Natural killer cell (primary cell): ENCODE measurements around the gene CAMTA1. TPM values are rescaled to one million over a fixed set of nuclear protein-coding genes. Genes with fewer than 3 reads are reported as not detected.
A peak's percentile ranks its signal among the peaks of the same experiment; 100 is the strongest.
"Not testable (repeated sequence)": the region's sequence is repeated elsewhere in the genome, so short reads cannot be mapped to it uniquely, and the experiment has no call there.

Experiments used
- ATAC-seq, 3 donors: fragments of 150-1000 bp in 2 of 3; fragments of 200-7000 bp in 1 of 3; cut with Tn5 transposase; 1 replicate in 1 of 3; 2 replicates in 2 of 3; pipeline ENCODE4 v1.10.0; 2021; ENCODE audit warnings: mild to moderate bottlenecking in 2 of 3, moderate library complexity in 2 of 3
- DNase-seq, 2 donors: peaks; one replicate each; pipeline versions ENCODE4 v3.0.0 to v3.0.0-alpha.2; 2013 to 2021; ENCODE audit warnings: mixed read lengths in 1 of 2
- H3K27ac ChIP-seq: one replicate; pipeline ENCODE4 v1.5.1; 2013; ENCODE audit warnings: mild to moderate bottlenecking, low read length
- H3K27me3 ChIP-seq: one replicate; pipeline ENCODE4 v1.6.1; 2013; ENCODE audit warnings: low read length; ENCODE audit not compliant: control insufficient read depth, insufficient read depth
- H3K36me3 ChIP-seq: one replicate; pipeline ENCODE4 v1.6.1; 2013; ENCODE audit warnings: low read length; ENCODE audit not compliant: control insufficient read depth, insufficient read depth
- H3K4me1 ChIP-seq: one replicate; pipeline ENCODE4 v1.6.1; 2013; ENCODE audit warnings: low read length; ENCODE audit not compliant: control insufficient read depth, insufficient read depth
- H3K4me3 ChIP-seq: one replicate; pipeline ENCODE4 v1.5.1; 2013; ENCODE audit warnings: low read length
- H3K9me3 ChIP-seq: one replicate; pipeline ENCODE4 v1.6.1; 2013; ENCODE audit warnings: low read length; ENCODE audit not compliant: control insufficient read depth, insufficient read depth
- H3K27ac Mint-ChIP-seq, 2 donors: one replicate each; pipeline ENCODE4 v1.8.0; 2022; ENCODE audit warnings: mild to moderate bottlenecking in 2 of 2, mixed read lengths in 2 of 2, moderate library complexity in 1 of 2
- H3K27me3 Mint-ChIP-seq, 2 donors: one replicate each; pipeline ENCODE4 v1.8.0; 2022; ENCODE audit warnings: low read depth in 2 of 2, mixed read lengths in 2 of 2
- H3K36me3 Mint-ChIP-seq: one replicate; pipeline ENCODE4 v1.8.0; 2022; ENCODE audit warnings: mixed read lengths
- H3K4me1 Mint-ChIP-seq, 2 donors: one replicate each; pipeline ENCODE4 v1.8.0; 2022; ENCODE audit warnings: mixed read lengths in 2 of 2
- H3K4me3 Mint-ChIP-seq: one replicate; pipeline ENCODE4 v1.8.0; 2022; ENCODE audit warnings: mild to moderate bottlenecking, moderate library complexity, mixed read lengths
- H3K9me3 Mint-ChIP-seq, 2 donors: one replicate each; pipeline ENCODE4 v1.8.0; 2022; ENCODE audit warnings: mixed read lengths in 2 of 2
- WGBS: methylation state at CpG from one replicate; pipeline ENCODE4 v1.1.7; 2013; ENCODE audit warnings: missing lambda C conversion rate; ENCODE audit not compliant: insufficient coverage; 5-methylcytosine and 5-hydroxymethylcytosine counted together
- intact Hi-C: fragments of 100-400 bp; cut with micrococcal nuclease; formaldehyde crosslinking; loops from one replicate; pipeline ENCODE4 v1.14.2; 2022
- total RNA-seq, 4 donors: library from RNA; stranded (reverse); fragments of 120-200 nt in 1 of 4; gene quantifications; one replicate each; pipeline versions ENCODE4 v1.2.3 to v1.2.4, GENCODE V29; 2013 to 2022
- TF ChIP-seq, protein P1 (sequence below): fragments of 200-600 bp; IDR thresholded peaks from one replicate; pipeline ENCODE4 v1.8.0; 2022; ENCODE audit warnings: antibody characterized with exemption

The CAMTA1 gene
- total RNA-seq, 3 donors from 2014 or later (not counting 1 experiment from before 2014, with no cell fraction given) = 40.6 to 53.3 (median 44.9) TPM

DNA sequence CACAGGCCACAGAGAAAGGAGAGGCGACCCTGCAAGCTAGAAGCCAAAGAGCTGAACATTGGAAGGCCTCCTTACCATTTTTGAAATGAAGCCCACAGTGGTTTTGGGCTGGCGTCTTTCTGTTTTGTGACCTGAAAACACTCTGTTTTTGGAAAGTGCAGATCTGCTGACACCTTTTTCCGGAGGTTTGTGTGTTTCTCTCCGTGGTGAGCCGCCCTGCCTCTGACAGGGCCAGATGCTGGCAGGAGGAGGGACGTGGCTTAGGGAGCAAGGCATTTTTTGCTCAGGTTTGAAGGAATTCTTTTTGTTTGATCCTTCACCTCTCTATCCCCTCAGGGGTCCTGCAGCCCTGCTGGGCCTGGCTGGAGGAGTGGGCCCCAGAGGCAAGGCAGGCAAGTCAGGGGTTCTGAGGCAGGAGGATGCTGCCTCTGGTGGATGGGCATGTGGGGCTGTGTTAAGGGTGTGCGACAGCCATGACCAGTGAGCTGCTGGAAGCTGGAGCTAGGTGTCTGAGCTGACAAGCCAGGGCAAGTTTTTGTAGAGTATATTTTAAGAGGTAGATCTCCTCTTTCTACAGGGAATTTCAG is 133.8 kb downstream of the CAMTA1 start:
- peaks cover 8 to 12% of the 10 kb centered on the region in 2 donors for H3K27me3 Mint-ChIP-seq
- no peak overlapping the region for H3K27ac Mint-ChIP-seq

DNA sequence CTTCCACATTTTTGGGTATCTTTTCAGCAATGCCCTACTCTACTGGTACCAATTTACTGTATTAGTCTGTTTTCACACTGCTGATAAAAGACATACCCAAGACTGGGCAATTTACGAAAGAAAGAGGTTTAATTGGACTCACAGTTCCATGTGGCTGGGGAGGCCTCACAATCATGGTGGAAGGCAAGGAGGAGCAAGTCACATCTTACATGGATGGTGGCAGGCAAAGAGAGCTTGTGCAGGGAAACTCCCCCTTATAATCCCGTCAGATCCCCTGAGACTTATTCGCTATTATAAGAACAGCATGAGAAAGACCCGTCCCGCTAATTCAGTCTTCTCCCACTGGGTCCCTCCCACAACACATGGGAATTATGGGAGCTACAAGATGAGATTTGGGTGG is 136.3 kb downstream of the CAMTA1 start:
- H3K36me3 Mint-ChIP-seq, intact Hi-C loops, ATAC-seq, H3K4me1 Mint-ChIP-seq, H3K9me3 ChIP-seq, H3K4me3 ChIP-seq, H3K27me3 Mint-ChIP-seq, DNase-seq, H3K36me3 ChIP-seq, H3K27ac Mint-ChIP-seq, H3K9me3 Mint-ChIP-seq, H3K27ac ChIP-seq, H3K4me3 Mint-ChIP-seq, H3K27me3 ChIP-seq: not testable (repeated sequence)
- 100% methylated on average over 3 of the region's 5 CpGs for WGBS
- peaks cover 28% of the 10 kb centered on the region for H3K4me1 ChIP-seq

More for the DNA sequence above, 133.8 kb downstream of the CAMTA1 start:
- Mint-ChIP-seq H3K9me3 (no peaks in the 10 kb centered on the region), H3K4me3 (no peak overlapping the region), H3K4me1 (peaks cover 0 to 6% of the 10 kb centered on the region in 2 donors), H3K36me3 (no peaks in the 10 kb centered on the region)
- Histone ChIP-seq H3K4me3 (no peak overlapping the region), H3K27ac (peak overlapping the region; percentile 62), H3K9me3 (no peaks in the 10 kb centered on the region), H3K27me3 (no peaks in the 10 kb centered on the region), H3K4me1 (peaks cover 28% of the 10 kb centered on the region), H3K36me3 (no peaks in the 10 kb centered on the region)
- intact Hi-C loops = no loop called here
- DNase-seq (no peak), ATAC-seq (no peak)
- TF ChIP-seq, protein P1, sequence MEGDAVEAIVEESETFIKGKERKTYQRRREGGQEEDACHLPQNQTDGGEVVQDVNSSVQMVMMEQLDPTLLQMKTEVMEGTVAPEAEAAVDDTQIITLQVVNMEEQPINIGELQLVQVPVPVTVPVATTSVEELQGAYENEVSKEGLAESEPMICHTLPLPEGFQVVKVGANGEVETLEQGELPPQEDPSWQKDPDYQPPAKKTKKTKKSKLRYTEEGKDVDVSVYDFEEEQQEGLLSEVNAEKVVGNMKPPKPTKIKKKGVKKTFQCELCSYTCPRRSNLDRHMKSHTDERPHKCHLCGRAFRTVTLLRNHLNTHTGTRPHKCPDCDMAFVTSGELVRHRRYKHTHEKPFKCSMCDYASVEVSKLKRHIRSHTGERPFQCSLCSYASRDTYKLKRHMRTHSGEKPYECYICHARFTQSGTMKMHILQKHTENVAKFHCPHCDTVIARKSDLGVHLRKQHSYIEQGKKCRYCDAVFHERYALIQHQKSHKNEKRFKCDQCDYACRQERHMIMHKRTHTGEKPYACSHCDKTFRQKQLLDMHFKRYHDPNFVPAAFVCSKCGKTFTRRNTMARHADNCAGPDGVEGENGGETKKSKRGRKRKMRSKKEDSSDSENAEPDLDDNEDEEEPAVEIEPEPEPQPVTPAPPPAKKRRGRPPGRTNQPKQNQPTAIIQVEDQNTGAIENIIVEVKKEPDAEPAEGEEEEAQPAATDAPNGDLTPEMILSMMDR = no peak
- 54% methylated on average over 7 of the region's 7 CpGs for WGBS

DNA sequence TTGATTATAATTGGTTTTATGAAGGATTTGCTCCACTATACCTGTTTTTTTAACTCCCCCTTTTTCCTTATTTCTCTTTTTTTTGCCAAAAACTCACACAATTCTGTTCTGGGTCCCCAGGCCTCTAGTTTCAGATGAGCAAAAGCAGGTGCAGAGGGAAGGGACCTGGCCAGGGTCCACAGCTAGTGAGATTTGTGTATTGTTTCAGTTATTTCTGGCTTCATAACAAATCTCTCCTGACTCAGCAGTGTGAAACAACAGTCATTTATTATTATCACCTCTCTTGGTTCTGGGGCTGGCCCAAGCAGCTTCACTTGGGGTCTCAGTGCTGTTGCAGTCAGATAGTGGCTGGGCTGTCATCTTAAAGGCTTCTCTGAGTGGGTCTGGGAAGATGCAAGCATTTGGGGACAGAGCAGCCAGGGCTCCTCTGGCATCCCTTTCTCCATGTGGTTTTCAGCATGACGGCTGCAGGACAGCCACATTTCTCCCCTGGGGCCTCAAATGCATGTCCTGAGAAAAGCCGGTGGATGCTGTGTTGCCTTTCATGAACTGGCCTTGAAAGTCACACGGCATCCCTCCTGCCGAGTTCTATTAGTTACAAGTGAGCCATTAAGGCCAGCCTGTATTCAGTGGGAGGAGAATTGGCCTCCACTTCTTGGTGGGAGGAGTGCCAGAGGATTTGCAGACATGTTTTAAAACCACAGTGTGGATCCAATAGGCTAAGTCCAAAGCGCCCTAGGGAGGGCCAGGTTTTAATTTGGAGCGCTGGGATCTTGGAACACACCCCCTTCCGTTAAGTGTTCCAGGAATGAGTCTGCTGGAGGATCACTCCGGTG is 137.1 kb downstream of the CAMTA1 start:
- peaks cover 0 to 8% of the 10 kb centered on the region in 2 donors for H3K27me3 Mint-ChIP-seq
- no peak overlapping the region for H3K4me3 ChIP-seq
- H3K36me3 Mint-ChIP-seq = no peaks in the 10 kb centered on the region
- no peaks in the 10 kb centered on the region for H3K4me1 Mint-ChIP-seq
- DNase-seq = no peak
- H3K4me1 ChIP-seq = peaks cover 23% of the 10 kb centered on the region
- no peaks in the 10 kb centered on the region for H3K9me3 ChIP-seq
- no peak for ATAC-seq
- intact Hi-C loops = no loop called here
- WGBS = 66% methylated on average over 8 of the region's 8 CpGs
- no peak overlapping the region for H3K27ac Mint-ChIP-seq
- no peaks in the 10 kb centered on the region for H3K27me3 ChIP-seq
- TF ChIP-seq, protein P1 = no peak
- no peaks in the 10 kb centered on the region for H3K36me3 ChIP-seq
- no peak overlapping the region for H3K4me3 Mint-ChIP-seq
- H3K9me3 Mint-ChIP-seq = no peaks in the 10 kb centered on the region
- H3K27ac ChIP-seq = no peak overlapping the region

DNA sequence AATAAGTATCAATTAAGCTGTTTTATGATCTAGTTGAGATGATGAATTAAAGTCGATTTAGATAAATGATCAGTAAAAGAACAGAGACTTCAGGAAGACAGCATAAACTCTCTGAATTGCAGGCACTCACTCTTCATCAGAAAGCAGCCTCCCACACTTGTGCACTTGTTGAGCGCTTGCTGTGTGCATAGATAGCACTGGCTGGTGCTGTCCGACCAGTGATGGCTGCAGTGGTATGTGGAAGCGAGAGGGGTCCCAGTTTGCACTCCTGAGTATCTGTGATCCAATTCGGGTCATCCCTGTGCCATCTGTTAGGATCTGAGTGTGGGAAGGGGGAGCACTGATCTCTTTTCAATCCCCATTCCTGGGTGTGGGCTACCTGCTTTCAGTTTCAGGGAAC is 137.8 kb downstream of the CAMTA1 start:
- intact Hi-C loops = no loop called here
- Histone ChIP-seq H3K4me3 (no peak overlapping the region), H3K4me1 (peaks cover 19% of the 10 kb centered on the region), H3K9me3 (no peaks in the 10 kb centered on the region), H3K27me3 (no peaks in the 10 kb centered on the region), H3K36me3 (no peaks in the 10 kb centered on the region), H3K27ac (no peak overlapping the region)
- ATAC-seq = no peak
- no peaks in the 10 kb centered on the region for H3K4me1 Mint-ChIP-seq
- no peaks in the 10 kb centered on the region for H3K9me3 Mint-ChIP-seq
- H3K4me3 Mint-ChIP-seq = no peak overlapping the region
- peaks cover 0 to 4% of the 10 kb centered on the region in 2 donors for H3K27me3 Mint-ChIP-seq
- no peak overlapping the region for H3K27ac Mint-ChIP-seq
- DNase-seq = no peak
- TF ChIP-seq, protein P1 = no peak
- no peaks in the 10 kb centered on the region for H3K36me3 Mint-ChIP-seq
- WGBS = 86% methylated on average over 5 of the region's 5 CpGs
